Type B pancreatic cell (in vitro differentiated cells): ENCODE results near the gene ALDH16A1. TPM values are rescaled to one million over a fixed set of nuclear protein-coding genes. Genes with fewer than 3 reads are reported as not detected.
"Not testable (repeated sequence)": the region's sequence is repeated elsewhere in the genome, so short reads cannot be mapped to it uniquely, and the experiment has no call there.

Experiments
- DNase-seq: peaks from one replicate; pipeline ENCODE4 v3.0.0; 2021; ENCODE audit warnings: mixed read lengths; ENCODE audit not compliant: unreplicated experiment; ENCODE audit errors: extremely low spot score
- H3K27ac Mint-ChIP-seq: 2 replicates; pipeline ENCODE4 v1.8.0; 2021; ENCODE audit warnings: mild to moderate bottlenecking, mixed read lengths
- H3K27me3 Mint-ChIP-seq: 2 replicates; pipeline ENCODE4 v1.8.0; 2021; ENCODE audit warnings: mixed read lengths
- H3K36me3 Mint-ChIP-seq: 2 replicates; pipeline ENCODE4 v1.8.0; 2021; ENCODE audit warnings: mixed read lengths
- H3K4me1 Mint-ChIP-seq: one replicate; pipeline ENCODE4 v1.8.0; 2021; ENCODE audit warnings: mixed read lengths; ENCODE audit not compliant: unreplicated experiment
- H3K4me3 Mint-ChIP-seq: 2 replicates; pipeline ENCODE4 v1.8.0; 2021; ENCODE audit warnings: mild to moderate bottlenecking, mixed read lengths
- H3K9me3 Mint-ChIP-seq: 2 replicates; pipeline ENCODE4 v1.8.0; 2021; ENCODE audit warnings: mixed read lengths
- CTCF ChIP-seq: fragments of 200-600 bp; sonication (generic); conservative IDR thresholded peaks from 2 replicates; pipeline ENCODE4 v1.5.0; 2021; ENCODE audit warnings: antibody characterized with exemption, mild to moderate bottlenecking
- total RNA-seq: library from RNA; stranded (reverse); gene quantifications from 2 replicates; pipeline ENCODE4 v1.2.1, GENCODE V29; 2021; ENCODE audit warnings: low replicate concordance

ALDH16A1 gene
- total RNA-seq, 1 donor from 2014 or later: 33.7 TPM

GRCh38 chr19:49456326-49456725 is 3.3 kb downstream of the ALDH16A1 start:
- Mint-ChIP-seq H3K9me3 (no peaks in the 10 kb centered on the region), H3K4me3 (peak overlapping the region; percentile 26), H3K4me1 (peaks cover 7% of the 10 kb centered on the region), H3K27me3 (peaks cover 2% of the 10 kb centered on the region), H3K27ac (peak overlapping the region; percentile 5), H3K36me3 (peaks cover 9% of the 10 kb centered on the region)
- no peak for TF ChIP-seq CTCF
- DNase-seq: no peak

DNA sequence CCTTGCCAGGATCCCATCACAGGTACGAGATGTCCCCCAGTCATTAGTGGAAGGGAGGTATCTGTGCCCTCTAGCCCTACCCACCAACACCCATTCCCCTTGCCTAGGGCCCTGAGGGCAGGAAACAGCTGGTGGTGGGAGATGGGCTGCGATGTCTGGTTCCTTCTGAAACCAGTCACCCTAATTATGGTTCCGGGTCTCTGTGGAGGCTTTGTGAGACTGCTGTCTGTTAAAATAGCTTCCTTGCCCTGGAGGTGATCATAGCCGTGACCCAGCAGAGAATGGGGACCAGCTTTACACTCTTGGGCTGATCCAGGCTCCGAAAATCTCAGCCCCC is 5.5 kb downstream of the ALDH16A1 start:
- DNase-seq: no peak
- TF ChIP-seq CTCF: no peak
- no peaks in the 10 kb centered on the region for H3K27me3 Mint-ChIP-seq
- H3K4me1 Mint-ChIP-seq: no peaks in the 10 kb centered on the region
- H3K27ac Mint-ChIP-seq: no peak overlapping the region
- no peak overlapping the region for H3K4me3 Mint-ChIP-seq
- H3K36me3 Mint-ChIP-seq: peaks cover 4% of the 10 kb centered on the region
- no peaks in the 10 kb centered on the region for H3K9me3 Mint-ChIP-seq

DNA sequence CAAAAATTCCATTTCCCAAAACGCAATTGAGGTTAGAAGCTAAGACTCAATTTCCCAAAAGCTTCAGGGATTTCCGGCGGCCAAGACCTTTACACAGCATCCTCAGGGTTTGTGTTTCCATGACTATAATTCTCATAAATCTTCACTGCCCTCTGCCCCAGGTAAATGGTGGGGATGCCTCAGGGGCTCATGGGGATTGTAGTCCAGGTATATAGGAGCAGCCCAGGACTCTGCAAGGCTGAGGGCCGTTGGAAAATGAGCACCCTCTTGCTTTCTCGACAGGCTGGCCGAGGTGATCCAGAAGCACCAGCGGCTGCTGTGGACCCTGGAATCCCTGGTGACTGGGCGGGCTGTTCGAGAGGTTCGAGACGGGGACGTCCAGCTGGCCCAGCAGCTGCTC is 6.4 kb downstream of the ALDH16A1 start:
- DNase-seq: no peak
- Mint-ChIP-seq H3K9me3 (no peaks in the 10 kb centered on the region), H3K4me3 (no peak overlapping the region), H3K27ac (no peak overlapping the region), H3K27me3 (no peaks in the 10 kb centered on the region), H3K4me1 (no peaks in the 10 kb centered on the region), H3K36me3 (peaks cover 4% of the 10 kb centered on the region)
- TF ChIP-seq CTCF: no peak

- H3K4me1 Mint-ChIP-seq, H3K27ac Mint-ChIP-seq, DNase-seq, H3K9me3 Mint-ChIP-seq, H3K36me3 Mint-ChIP-seq, H3K4me3 Mint-ChIP-seq, H3K27me3 Mint-ChIP-seq: not testable (repeated sequence)
Observed at GRCh38 chr19:49461130-49461529, 8.1 kb downstream of the ALDH16A1 start.

DNA sequence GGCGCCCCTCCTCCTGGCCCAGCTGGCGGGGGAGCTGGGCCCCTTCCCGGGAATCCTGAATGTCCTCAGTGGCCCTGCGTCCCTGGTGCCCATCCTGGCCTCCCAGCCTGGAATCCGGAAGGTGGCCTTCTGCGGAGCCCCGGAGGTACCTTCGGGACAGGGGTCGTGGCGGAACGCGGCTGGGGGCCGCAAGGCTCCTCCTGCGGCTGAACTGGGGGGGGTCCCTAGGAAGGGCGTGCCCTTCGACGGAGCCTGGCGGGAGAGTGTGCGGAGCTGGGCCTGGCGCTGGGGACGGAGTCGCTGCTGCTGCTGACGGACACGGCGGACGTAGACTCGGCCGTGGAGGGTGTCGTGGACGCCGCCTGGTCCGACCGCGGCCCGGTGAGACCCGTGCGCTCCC is 8.6 kb downstream of the ALDH16A1 start:
- H3K9me3 Mint-ChIP-seq: no peaks in the 10 kb centered on the region
- DNase-seq: no peak
- no peaks in the 10 kb centered on the region for H3K27me3 Mint-ChIP-seq
- H3K36me3 Mint-ChIP-seq: peaks cover 4% of the 10 kb centered on the region
- H3K4me3 Mint-ChIP-seq: no peak overlapping the region
- no peak for TF ChIP-seq CTCF
- no peak overlapping the region for H3K27ac Mint-ChIP-seq
- H3K4me1 Mint-ChIP-seq: no peaks in the 10 kb centered on the region

DNA sequence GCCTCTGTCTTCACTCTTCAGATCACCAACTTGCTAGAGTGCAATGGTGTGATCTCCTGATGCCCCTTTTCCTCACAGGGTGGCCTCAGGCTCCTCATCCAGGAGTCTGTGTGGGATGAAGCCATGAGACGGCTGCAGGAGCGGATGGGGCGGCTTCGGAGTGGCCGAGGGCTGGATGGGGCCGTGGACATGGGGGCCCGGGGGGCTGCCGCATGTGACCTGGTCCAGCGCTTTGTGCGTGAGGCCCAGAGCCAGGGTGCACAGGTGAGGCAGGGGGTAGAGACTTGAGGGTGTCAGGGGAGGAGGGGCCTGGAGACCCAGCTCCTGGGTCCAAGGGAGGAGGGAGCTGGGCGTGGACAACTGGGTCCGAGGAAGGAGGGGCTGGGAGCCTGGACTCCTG is 9.5 kb downstream of the ALDH16A1 start:
- Mint-ChIP-seq H3K4me3 (no peak overlapping the region), H3K27me3 (no peaks in the 10 kb centered on the region), H3K27ac (no peak overlapping the region), H3K36me3 (no peaks in the 10 kb centered on the region), H3K4me1 (no peaks in the 10 kb centered on the region), H3K9me3 (no peaks in the 10 kb centered on the region)
- TF ChIP-seq CTCF: no peak
- no peak for DNase-seq
